HCT116 (cell line): ENCODE measurements around the gene TCTA. TPM values are rescaled to one million over a fixed set of nuclear protein-coding genes. Genes with fewer than 3 reads are reported as not detected.

ENCODE experiments used
- ATAC-seq: fragments of 200-7000 bp; cut with Tn5 transposase; 2 replicates; pipeline ENCODE4 v1.9.1; 2020; ENCODE audit warnings: mild to moderate bottlenecking, moderate library complexity
- BruUV-seq: library from RNA; stranded (reverse); fragments of 400-500 nt; replicated peaks from 2 replicates; lab custom pipeline; 2021; lab: Mats Ljungman, UMichigan
- CTCF ChIA-PET: fragments of 300-600 bp; sonication (Branson Sonifier 250); formaldehyde crosslinking; loops from one replicate; lab custom pipeline; 2021; ENCODE audit warnings: antibody characterized with exemption; lab: Charles Lee
- POLR2A ChIA-PET: fragments of 300-600, 350-600 bp; sonication (Branson Sonifier 250); formaldehyde crosslinking; loops from one replicate; lab custom pipeline; 2021; ENCODE audit warnings: antibody characterized with exemption; lab: Charles Lee
- RAD21 ChIA-PET, 2 experiments: fragments of 300-600 bp; sonication (Branson Sonifier 250); formaldehyde crosslinking; loops; one replicate each; lab custom pipeline; 2023; ENCODE audit warnings: low total read pairs in 2 of 2; ENCODE audit not compliant: uncharacterized antibody in 2 of 2, unreplicated experiment in 2 of 2, low non-redundant PET in 1 of 2; lab: Charles Lee
- DNase-seq: peaks from one replicate; pipeline ENCODE4 v3.0.0-alpha.2; 2010; ENCODE audit warnings: low read depth, low spot score
- H2AFZ ChIP-seq: fragments of 200-600 bp; shearing (Covaris generic), sonication (generic); 2 replicates; pipeline ENCODE4 v1.6.1; 2017; ENCODE audit warnings: low read depth, mixed run types, mixed read lengths, antibody characterized with exemption, low read length; ENCODE audit not compliant: poor library complexity, severe bottlenecking
- H3K27ac ChIP-seq: 2 replicates; pipeline ENCODE4 v1.5.1; 2012; ENCODE audit warnings: low read depth, low read length
- H3K27me3 ChIP-seq: fragments of 200-600 bp; sonication (generic); 2 replicates; pipeline ENCODE4 v1.6.1; 2016; ENCODE audit warnings: mixed run types, low read length, mixed read lengths; ENCODE audit not compliant: insufficient read depth
- H3K36me3 ChIP-seq, 2 experiments: fragments of 200-500 bp in 1 of 2; fragments of 200-600 bp in 1 of 2; sonication (Bioruptor generic) in 1 of 2; sonication (generic) in 1 of 2; 2 replicates each; pipeline versions ENCODE4 v1.5.1 to v1.6.1; 2014 to 2016; ENCODE audit warnings: low read length in 2 of 2, inconsistent platforms in 1 of 2, mixed read lengths in 1 of 2, mixed run types in 1 of 2; ENCODE audit not compliant: insufficient read depth in 2 of 2, control insufficient read depth in 1 of 2
- H3K4me1 ChIP-seq, 2 experiments: fragments of 200-600 bp in 1 of 2; sonication (generic) in 1 of 2; 2 replicates each; pipeline versions ENCODE4 v1.5.1 to v1.6.1; 2012 to 2017; ENCODE audit warnings: low read length in 2 of 2, inconsistent platforms in 1 of 2, mild to moderate bottlenecking in 1 of 2, mixed read lengths in 1 of 2, mixed run types in 1 of 2, moderate library complexity in 1 of 2; ENCODE audit not compliant: insufficient read depth in 2 of 2, control insufficient read depth in 1 of 2
- H3K4me2 ChIP-seq: fragments of 200-600 bp; sonication (generic); 2 replicates; pipeline ENCODE4 v1.6.1; 2017; ENCODE audit warnings: mixed run types, low read length, mixed read lengths
- H3K4me3 ChIP-seq, 2 experiments: fragments of 200-600 bp in 1 of 2; sonication (generic) in 1 of 2; replicated peaks in 1 of 2; 2 replicates each; pipeline ENCODE4 v1.5.1; 2011 to 2016; ENCODE audit warnings: low read length in 2 of 2, control low read depth in 1 of 2, low read depth in 1 of 2, mild to moderate bottlenecking in 1 of 2, mixed read lengths in 1 of 2, mixed run types in 1 of 2
- H3K79me2 ChIP-seq: fragments of 200-600 bp; sonication (generic); 2 replicates; pipeline ENCODE4 v1.6.1; 2017; ENCODE audit warnings: mild to moderate bottlenecking, mixed run types, low read length, moderate library complexity, mixed read lengths; ENCODE audit not compliant: insufficient read depth
- H3K9ac ChIP-seq: fragments of 200-600 bp; sonication (generic); 2 replicates; pipeline ENCODE4 v1.6.1; 2016; ENCODE audit warnings: low read length, mixed read lengths
- H3K9me2 ChIP-seq: fragments of 200-600 bp; sonication (generic), shearing (Covaris generic); 2 replicates; pipeline ENCODE4 v1.6.1; 2017; ENCODE audit warnings: mixed run types, mild to moderate bottlenecking, moderate library complexity; ENCODE audit not compliant: insufficient read depth
- H3K9me3 ChIP-seq, 2 experiments: fragments of 200-500 bp in 1 of 2; fragments of 200-600 bp in 1 of 2; sonication (Bioruptor generic) in 1 of 2; sonication (generic) in 1 of 2; 2 replicates each; pipeline ENCODE4 v1.6.1; 2014 to 2017; ENCODE audit warnings: low read length in 2 of 2, mixed read lengths in 2 of 2, inconsistent platforms in 1 of 2, low read depth in 1 of 2, mild to moderate bottlenecking in 1 of 2, mixed run types in 1 of 2, moderate library complexity in 1 of 2; ENCODE audit not compliant: control insufficient read depth in 1 of 2, insufficient read depth in 1 of 2
- H4K20me1 ChIP-seq: fragments of 200-600 bp; sonication (generic), shearing (Covaris generic); 2 replicates; pipeline ENCODE4 v1.6.1; 2017; ENCODE audit warnings: mixed run types, mild to moderate bottlenecking, moderate library complexity; ENCODE audit not compliant: insufficient read depth
- ELF1 ChIP-seq: IDR thresholded peaks from 2 replicates; pipeline ENCODE4 v1.6.1; 2012; ENCODE audit warnings: low read depth, borderline replicate concordance
- EZH2 ChIP-seq: fragments of 200-600 bp; sonication (generic); IDR thresholded peaks from 2 replicates; pipeline ENCODE4 v1.6.1; 2017; ENCODE audit warnings: antibody characterized with exemption, mixed run types
- EZH2phosphoT487 ChIP-seq: fragments of 200-600 bp; IDR thresholded peaks from 2 replicates; pipeline ENCODE4 v1.6.1; 2018; ENCODE audit warnings: antibody characterized with exemption, borderline replicate concordance
- SIN3A ChIP-seq: IDR thresholded peaks from 2 replicates; pipeline ENCODE4 v1.6.1; 2012; ENCODE audit warnings: low read depth
- SP1 ChIP-seq: IDR thresholded peaks from 2 replicates; pipeline ENCODE4 v1.6.1; 2012; ENCODE audit warnings: low read depth
- SRF ChIP-seq: IDR thresholded peaks from 2 replicates; pipeline ENCODE4 v1.6.1; 2012; ENCODE audit warnings: low read depth
- ZNF274 ChIP-seq: fragments of 200-500 bp; sonication (Bioruptor generic); IDR thresholded peaks from 2 replicates; pipeline ENCODE4 v1.6.1; 2014; ENCODE audit warnings: mild to moderate bottlenecking, low read depth, low read length, inconsistent platforms
- intact Hi-C: fragments of 100-400 bp; cut with micrococcal nuclease; formaldehyde crosslinking; loops from 2 replicates; pipeline ENCODE4 v1.10.0; 2022
- total RNA-seq: library from RNA; stranded (reverse); gene quantifications from one replicate; pipeline ENCODE4 v1.2.1, GENCODE V29; 2021; ENCODE audit not compliant: unreplicated experiment
- TF ChIP-seq, protein P1 (sequence below), 3 experiments: fragments of 200-600 bp in 1 of 3; sonication (generic) in 1 of 3; IDR thresholded peaks in 2 of 3; conservative IDR thresholded peaks in 1 of 3; 2 replicates each; pipeline ENCODE4 v1.5.1; 2012 to 2017; ENCODE audit warnings: low read depth in 2 of 3, low read length in 2 of 3, antibody characterized with exemption in 1 of 3, borderline replicate concordance in 1 of 3, control low read depth in 1 of 3, mild to moderate bottlenecking in 1 of 3, mixed read lengths in 1 of 3, mixed run types in 1 of 3, moderate library complexity in 1 of 3; ENCODE audit not compliant: insufficient read depth in 1 of 3
- TF ChIP-seq, protein P2 (sequence below): IDR thresholded peaks from 2 replicates; pipeline ENCODE4 v1.6.1; 2012
- TF ChIP-seq, protein P3 (sequence below): IDR thresholded peaks from 2 replicates; pipeline ENCODE4 v1.6.1; 2012; ENCODE audit warnings: low read depth

TCTA gene
- total RNA-seq, 1 experiment from 2014 or later, result 11.9 TPM

GRCh38 chr3:49388289-49388820 is 23.9 kb upstream of the TCTA start:
- peaks cover 39% of the 10 kb centered on the region; the same call in 1 of the 2 replicates for H4K20me1 ChIP-seq
- no peaks in the 10 kb centered on the region for H3K27me3 ChIP-seq

More at GRCh38 chr3:49388289-49388820, 23.9 kb upstream of the TCTA start:
- ChIA-PET POLR2A (no interaction called here), CTCF (interaction anchor here (0.9 kb wide), 1 partner anchor 61 kb away, joined by 3 read pairs; no protein-coding TSS in a partner anchor), RAD21 (no interaction called here)
- Histone ChIP-seq H3K9me3 (no peaks in the 10 kb centered on the region), H3K79me2 (peaks cover 99% of the 10 kb centered on the region), H3K27ac (no peak overlapping the region), H3K9me2 (no peaks in the 10 kb centered on the region), H3K4me1 (peaks cover 0 to 10% of the 10 kb centered on the region in 2 experiments; a peak in 1 of 4 replicates), H3K4me3 (no peak overlapping the region), H2AFZ (no peak overlapping the region), H3K4me2 (no peak overlapping the region), H3K9ac (no peak overlapping the region), H3K36me3 (no peaks in the 10 kb centered on the region; a peak in 1 of 4 replicates)
- DNase-seq, result no peak
- no peak for ATAC-seq
- TF ChIP-seq SP1 (no peak), EZH2phosphoT487 (no peak), ELF1 (no peak), SRF (no peak), SIN3A (no peak), EZH2 (no peak), ZNF274 (no peak)
- TF ChIP-seq, protein P1, sequence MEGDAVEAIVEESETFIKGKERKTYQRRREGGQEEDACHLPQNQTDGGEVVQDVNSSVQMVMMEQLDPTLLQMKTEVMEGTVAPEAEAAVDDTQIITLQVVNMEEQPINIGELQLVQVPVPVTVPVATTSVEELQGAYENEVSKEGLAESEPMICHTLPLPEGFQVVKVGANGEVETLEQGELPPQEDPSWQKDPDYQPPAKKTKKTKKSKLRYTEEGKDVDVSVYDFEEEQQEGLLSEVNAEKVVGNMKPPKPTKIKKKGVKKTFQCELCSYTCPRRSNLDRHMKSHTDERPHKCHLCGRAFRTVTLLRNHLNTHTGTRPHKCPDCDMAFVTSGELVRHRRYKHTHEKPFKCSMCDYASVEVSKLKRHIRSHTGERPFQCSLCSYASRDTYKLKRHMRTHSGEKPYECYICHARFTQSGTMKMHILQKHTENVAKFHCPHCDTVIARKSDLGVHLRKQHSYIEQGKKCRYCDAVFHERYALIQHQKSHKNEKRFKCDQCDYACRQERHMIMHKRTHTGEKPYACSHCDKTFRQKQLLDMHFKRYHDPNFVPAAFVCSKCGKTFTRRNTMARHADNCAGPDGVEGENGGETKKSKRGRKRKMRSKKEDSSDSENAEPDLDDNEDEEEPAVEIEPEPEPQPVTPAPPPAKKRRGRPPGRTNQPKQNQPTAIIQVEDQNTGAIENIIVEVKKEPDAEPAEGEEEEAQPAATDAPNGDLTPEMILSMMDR (IDR thresholded peaks at IDR 0.05 in 2 of 3, conservative IDR thresholded peaks at IDR 0.05 in 1 of 3; ENCODE audit: borderline replicate concordance in 1 of 3, insufficient read depth in 1 of 3, low read depth in 2 of 3, low read length in 2 of 3), result no peak
- TF ChIP-seq, protein P2, sequence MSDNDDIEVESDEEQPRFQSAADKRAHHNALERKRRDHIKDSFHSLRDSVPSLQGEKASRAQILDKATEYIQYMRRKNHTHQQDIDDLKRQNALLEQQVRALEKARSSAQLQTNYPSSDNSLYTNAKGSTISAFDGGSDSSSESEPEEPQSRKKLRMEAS, result no peak
- TF ChIP-seq, protein P3, sequence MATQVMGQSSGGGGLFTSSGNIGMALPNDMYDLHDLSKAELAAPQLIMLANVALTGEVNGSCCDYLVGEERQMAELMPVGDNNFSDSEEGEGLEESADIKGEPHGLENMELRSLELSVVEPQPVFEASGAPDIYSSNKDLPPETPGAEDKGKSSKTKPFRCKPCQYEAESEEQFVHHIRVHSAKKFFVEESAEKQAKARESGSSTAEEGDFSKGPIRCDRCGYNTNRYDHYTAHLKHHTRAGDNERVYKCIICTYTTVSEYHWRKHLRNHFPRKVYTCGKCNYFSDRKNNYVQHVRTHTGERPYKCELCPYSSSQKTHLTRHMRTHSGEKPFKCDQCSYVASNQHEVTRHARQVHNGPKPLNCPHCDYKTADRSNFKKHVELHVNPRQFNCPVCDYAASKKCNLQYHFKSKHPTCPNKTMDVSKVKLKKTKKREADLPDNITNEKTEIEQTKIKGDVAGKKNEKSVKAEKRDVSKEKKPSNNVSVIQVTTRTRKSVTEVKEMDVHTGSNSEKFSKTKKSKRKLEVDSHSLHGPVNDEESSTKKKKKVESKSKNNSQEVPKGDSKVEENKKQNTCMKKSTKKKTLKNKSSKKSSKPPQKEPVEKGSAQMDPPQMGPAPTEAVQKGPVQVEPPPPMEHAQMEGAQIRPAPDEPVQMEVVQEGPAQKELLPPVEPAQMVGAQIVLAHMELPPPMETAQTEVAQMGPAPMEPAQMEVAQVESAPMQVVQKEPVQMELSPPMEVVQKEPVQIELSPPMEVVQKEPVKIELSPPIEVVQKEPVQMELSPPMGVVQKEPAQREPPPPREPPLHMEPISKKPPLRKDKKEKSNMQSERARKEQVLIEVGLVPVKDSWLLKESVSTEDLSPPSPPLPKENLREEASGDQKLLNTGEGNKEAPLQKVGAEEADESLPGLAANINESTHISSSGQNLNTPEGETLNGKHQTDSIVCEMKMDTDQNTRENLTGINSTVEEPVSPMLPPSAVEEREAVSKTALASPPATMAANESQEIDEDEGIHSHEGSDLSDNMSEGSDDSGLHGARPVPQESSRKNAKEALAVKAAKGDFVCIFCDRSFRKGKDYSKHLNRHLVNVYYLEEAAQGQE, result no peak
- BruUV-seq, result no TSS peak
- intact Hi-C loops, result no loop called here
